ENCODE measurements around the gene THADA.
"Not testable (repeated sequence)": the region's sequence is repeated elsewhere in the genome, so short reads cannot be mapped to it uniquely, and the experiment has no call there.

The THADA gene

DNA sequence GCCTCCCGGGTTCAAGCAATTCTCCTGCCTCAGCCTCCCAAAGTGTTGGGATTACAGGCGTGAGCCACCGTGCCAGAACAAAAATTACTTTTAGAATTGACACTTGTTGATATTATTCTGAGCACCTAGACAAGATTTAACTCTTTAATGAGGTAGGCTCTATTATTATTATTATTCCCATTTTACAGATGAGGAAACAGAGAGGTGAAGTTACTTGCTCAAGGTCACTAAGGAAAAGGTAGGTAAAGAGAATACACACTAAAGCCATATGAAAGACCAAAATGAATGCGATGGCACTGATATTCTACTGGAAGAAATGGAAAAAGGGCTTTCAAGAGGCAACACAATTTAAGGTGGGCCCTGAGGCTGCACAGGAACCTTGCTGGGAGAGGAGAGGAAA, 295.6 kb downstream of the THADA start:
- no peak for DNase-seq (ENCODE audit: low spot score)
- TF ChIP-seq, protein P1, sequence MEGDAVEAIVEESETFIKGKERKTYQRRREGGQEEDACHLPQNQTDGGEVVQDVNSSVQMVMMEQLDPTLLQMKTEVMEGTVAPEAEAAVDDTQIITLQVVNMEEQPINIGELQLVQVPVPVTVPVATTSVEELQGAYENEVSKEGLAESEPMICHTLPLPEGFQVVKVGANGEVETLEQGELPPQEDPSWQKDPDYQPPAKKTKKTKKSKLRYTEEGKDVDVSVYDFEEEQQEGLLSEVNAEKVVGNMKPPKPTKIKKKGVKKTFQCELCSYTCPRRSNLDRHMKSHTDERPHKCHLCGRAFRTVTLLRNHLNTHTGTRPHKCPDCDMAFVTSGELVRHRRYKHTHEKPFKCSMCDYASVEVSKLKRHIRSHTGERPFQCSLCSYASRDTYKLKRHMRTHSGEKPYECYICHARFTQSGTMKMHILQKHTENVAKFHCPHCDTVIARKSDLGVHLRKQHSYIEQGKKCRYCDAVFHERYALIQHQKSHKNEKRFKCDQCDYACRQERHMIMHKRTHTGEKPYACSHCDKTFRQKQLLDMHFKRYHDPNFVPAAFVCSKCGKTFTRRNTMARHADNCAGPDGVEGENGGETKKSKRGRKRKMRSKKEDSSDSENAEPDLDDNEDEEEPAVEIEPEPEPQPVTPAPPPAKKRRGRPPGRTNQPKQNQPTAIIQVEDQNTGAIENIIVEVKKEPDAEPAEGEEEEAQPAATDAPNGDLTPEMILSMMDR (IDR thresholded peaks at IDR 0.05; ENCODE audit: extremely low read depth, missing control alignments) = no peak

DNA sequence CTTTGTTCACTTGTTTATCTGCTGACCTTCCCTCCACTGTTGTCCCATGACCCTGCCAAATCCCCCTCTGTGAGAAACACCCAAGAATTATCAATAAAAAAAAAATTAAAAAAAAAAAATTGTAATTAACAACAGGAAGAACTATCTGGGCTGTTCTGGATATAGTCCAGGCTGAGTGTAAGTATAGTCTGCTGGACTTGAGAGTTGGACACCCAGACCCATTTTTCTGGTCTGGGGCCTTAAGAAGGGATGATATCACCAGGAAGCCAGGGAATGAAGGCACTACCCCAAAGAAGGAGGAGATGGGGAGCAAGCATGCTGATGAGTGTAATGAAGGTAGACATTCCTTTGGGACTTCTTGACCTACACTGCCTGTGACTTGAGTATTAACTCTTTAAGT, 297.3 kb downstream of the THADA start:
- DNase-seq (ENCODE audit: low spot score) = no peak
- TF ChIP-seq, protein P1 (IDR thresholded peaks at IDR 0.05; ENCODE audit: extremely low read depth, missing control alignments) = no peak

DNA sequence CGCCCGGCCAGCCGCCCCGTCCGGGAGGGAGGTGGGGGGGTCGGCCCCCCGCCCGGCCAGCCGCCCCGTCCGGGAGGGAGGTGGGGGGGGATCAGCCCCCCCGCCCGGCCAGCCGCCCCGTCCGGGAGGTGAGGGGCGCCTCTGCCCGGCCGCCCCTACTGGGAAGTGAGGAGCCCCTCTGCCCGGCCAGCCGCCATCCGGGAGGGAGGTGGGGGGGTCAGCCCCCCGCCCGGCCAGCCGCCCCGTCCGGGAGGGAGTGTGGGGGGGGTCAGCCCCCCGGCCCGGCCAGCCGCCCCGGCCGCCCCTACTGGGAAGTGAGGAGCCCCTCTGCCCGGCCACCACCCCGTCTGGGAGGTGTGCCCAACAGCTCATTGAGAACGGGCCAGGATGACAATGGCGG, 298.1 kb downstream of the THADA start:
- not testable (repeated sequence) for DNase-seq (ENCODE audit: low spot score)

DNA sequence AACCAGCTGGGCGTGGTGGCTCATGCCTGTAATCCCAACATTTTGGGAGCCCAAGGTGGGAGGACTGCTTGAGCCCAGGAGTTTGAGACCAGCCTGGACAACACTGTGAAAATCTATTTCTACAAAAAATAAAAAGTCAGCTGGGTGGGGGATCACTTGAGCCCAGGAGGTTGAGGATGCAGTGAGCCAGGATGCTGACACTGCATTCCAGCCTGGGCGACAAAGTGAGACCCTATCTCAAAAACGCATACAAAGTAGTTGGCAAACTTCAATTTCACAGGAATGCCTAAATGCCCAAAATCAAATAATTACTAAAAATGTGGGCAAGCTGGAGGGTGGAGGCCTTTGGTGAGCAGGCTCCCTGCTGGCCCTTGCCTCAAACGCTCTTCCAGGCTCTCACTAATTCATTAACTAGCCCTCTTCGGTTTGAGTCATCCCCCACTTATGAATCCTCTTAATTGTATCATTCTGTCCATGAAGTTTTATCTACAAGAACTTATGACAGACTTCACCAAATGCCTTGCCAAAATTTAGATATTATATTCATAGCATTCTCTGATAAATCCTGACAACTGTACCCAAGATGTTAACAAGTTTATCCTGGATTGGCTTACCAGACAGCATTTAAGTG, 300.8 kb downstream of the THADA start:
- peak; percentile 71 for DNase-seq (ENCODE audit: low spot score)
- TF ChIP-seq, protein P1 (IDR thresholded peaks at IDR 0.05; ENCODE audit: extremely low read depth, missing control alignments) = no peak

DNA sequence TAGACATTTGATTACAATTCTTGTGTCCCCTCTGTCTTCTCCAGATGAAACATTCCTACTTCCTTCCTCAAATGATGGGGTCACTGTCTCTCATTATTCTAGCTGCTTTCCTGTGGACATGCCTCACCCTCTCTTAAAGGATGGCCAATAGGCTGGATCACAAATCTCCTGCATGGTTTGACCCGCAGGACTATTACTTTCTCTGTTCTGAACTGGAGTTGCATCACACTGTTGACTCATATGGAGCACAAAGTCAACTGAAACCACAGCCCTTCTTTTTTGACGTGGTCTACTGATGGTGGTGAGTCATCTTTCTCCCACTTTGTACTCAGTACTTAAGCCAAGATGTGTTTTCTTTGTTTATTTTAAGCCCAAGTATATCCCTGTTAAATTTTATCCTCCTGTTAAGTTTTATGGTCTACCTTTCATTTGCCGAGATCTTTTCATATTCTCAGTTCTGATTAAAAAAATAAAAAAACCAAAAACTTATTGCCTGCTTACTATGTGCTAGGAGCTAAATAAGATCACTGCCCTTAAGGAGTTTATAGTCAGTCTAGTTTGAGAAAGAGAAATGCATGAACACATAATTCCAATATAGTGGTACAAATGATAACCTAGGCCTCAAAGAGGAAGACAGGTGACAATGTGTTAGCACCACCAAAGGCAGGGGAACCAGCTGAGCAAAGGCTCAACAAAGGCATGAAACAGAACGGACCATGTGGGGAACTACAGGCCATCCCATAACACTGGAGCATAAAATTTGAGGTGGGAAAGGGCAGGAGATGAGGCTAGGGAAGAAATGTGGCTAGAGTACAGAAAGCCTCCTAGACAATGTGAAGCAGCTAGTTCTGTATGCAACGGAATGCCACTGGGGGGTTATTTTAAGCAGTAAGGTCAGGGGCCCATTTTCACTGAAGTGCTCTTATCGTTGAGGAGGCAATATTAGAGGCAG, 301.8 kb downstream of the THADA start:
- DNase-seq (ENCODE audit: low spot score) = peak; percentile 88

DNA sequence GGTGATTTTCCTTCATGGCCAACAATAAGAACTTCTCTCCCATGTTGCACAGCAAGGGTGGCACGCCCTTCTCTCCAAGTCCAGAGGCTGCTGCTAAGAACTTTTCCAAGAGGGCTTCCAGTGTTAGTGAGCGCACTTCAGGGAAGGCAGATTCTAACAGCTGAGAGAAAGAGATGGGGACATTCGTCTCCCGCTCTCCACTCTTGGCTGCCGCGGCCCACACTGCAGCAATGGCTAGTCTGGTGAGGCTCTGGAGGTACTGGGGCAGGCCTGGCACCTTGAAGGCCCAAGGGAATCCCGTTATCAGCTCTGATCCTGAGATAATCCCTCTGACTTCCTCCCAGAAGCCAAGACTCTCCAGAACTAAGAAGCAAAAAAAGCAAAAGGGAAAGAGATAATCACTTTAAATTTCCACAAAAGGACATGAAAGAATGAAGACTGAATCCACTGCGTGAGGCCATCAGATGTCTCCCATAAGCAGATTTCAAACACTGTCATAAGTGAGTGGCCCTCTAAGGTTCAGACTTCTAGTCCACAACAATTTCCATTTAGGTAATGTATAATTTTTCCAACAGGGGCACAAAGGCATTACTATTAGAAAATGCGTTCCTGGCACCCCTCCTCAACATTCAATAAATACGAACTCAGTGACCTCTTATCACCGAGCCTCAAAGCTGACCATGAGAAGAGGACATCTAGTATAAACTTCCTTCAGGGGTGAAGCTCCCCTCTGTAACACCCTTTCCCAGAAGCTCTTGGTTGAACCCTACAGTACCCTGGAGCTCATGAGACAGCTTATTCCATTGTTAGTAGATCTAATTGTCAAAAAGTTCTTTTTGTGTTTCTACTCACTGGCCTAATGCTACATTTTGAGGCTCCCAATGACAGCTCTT, 302.7 kb downstream of the THADA start:
- DNase-seq (ENCODE audit: low spot score) = no peak
- TF ChIP-seq, protein P1 (IDR thresholded peaks at IDR 0.05; ENCODE audit: extremely low read depth, missing control alignments) = no peak

More for the DNA sequence above, 301.8 kb downstream of the THADA start:
- TF ChIP-seq, protein P1 (IDR thresholded peaks at IDR 0.05; ENCODE audit: extremely low read depth, missing control alignments) = no peak

DNA sequence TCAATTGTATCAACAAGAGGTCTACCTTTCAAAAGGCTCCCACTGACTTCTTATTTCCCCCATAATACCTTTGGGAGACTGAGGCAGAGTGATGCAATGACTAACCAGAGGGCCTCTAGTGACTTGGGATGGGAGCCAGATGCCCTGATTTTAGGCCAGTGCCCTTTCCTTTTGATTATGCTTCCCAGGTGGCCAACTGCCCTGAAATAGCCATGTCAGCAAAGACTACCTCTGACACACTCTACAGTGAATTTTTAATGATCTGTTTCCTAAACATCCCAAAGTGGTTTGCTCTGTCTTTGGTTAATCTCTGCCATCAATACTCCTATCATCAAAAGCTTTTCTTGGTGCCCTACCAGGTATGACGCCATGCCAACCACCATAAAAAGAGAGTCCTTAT, 303.5 kb downstream of the THADA start:
- no peak for DNase-seq (ENCODE audit: low spot score)
- TF ChIP-seq, protein P1 (IDR thresholded peaks at IDR 0.05; ENCODE audit: extremely low read depth, missing control alignments) = no peak
